ENCODE results near the gene CCNF. TPM values are rescaled to one million over a fixed set of nuclear protein-coding genes. Genes with fewer than 3 reads are reported as not detected.

The CCNF gene
- total RNA-seq, 1 experiment from 2014 or later, result 35.8 TPM

GRCh38 chr16:2462031-2462866 is 33.0 kb downstream of the CCNF start:
- no peaks in the 10 kb centered on the region for H3K9me3 ChIP-seq (ENCODE audit: control insufficient read depth, insufficient read depth, low read depth, low read length)
- no peaks in the 10 kb centered on the region for H3K27me3 ChIP-seq (ENCODE audit: control insufficient read depth, insufficient read depth, low read length)
- DNase-seq (ENCODE audit: low read depth, low spot score) (no peak), ATAC-seq (no peak)
- no peak overlapping the region for H3K4me3 ChIP-seq (ENCODE audit: low read depth in 2 of 2, low read length in 2 of 2)
- in situ Hi-C loops (cut with HindIII; ENCODE audit: low pct_unique_long_range_greater_than_20kb, low sequenced_read_pairs), result no loop called here
- BruUV-seq (replicated peaks), result no TSS peak
- intact Hi-C loops (cut with micrococcal nuclease; ENCODE audit: unreplicated experiment), result no loop called here
- TF ChIP-seq, protein P1, sequence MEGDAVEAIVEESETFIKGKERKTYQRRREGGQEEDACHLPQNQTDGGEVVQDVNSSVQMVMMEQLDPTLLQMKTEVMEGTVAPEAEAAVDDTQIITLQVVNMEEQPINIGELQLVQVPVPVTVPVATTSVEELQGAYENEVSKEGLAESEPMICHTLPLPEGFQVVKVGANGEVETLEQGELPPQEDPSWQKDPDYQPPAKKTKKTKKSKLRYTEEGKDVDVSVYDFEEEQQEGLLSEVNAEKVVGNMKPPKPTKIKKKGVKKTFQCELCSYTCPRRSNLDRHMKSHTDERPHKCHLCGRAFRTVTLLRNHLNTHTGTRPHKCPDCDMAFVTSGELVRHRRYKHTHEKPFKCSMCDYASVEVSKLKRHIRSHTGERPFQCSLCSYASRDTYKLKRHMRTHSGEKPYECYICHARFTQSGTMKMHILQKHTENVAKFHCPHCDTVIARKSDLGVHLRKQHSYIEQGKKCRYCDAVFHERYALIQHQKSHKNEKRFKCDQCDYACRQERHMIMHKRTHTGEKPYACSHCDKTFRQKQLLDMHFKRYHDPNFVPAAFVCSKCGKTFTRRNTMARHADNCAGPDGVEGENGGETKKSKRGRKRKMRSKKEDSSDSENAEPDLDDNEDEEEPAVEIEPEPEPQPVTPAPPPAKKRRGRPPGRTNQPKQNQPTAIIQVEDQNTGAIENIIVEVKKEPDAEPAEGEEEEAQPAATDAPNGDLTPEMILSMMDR (IDR thresholded peaks at IDR 0.05), result no peak
- no peak for TF ChIP-seq TCF7L2 (IDR thresholded peaks at IDR 0.05; ENCODE audit: low read depth, low read length)
- no peak for TF ChIP-seq SIN3A (IDR thresholded peaks at IDR 0.05; ENCODE audit: borderline replicate concordance, insufficient read depth, low read depth, low read length)
- POLR2A ChIA-PET, result no interaction called here
- H3K27ac ChIP-seq (ENCODE audit: low read length), result no peak overlapping the region
- CTCF ChIA-PET, result interaction anchor here (0.6 kb wide), 1 partner anchor 125 kb away, joined by 4 read pairs; no protein-coding TSS in a partner anchor
- no peaks in the 10 kb centered on the region for H3K36me3 ChIP-seq (ENCODE audit: control insufficient read depth, insufficient read depth, low read length)
- H3K4me1 ChIP-seq (ENCODE audit: control insufficient read depth, insufficient read depth, low read length), result peaks cover 23% of the 10 kb centered on the region

DNA sequence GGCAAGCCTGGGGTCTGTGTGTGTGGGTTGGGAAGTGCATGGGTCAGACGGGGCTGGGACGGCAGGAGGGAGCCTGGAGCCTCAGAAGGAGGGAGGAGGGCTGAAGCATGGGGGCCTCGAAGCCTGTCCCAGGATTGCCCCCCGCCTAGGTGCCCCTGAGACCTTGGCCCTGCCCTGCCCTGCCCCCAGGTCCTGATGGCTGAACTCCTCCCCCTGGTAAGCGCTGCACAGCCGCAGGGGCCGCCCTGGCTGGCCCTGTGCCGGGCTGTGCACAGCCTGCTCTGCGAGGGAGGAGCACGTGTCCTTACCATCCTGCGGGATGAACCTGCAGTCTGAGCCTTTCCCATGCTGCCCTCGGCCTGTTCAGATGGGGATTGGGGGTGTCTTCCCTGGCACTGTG is 35.1 kb downstream of the CCNF start:
- CTCF ChIA-PET, result no interaction called here
- no peaks in the 10 kb centered on the region for H3K27me3 ChIP-seq (ENCODE audit: control insufficient read depth, insufficient read depth, low read length)
- no peak overlapping the region for H3K4me3 ChIP-seq (ENCODE audit: low read depth in 2 of 2, low read length in 2 of 2)
- H3K27ac ChIP-seq (ENCODE audit: low read length), result no peak overlapping the region
- no peaks in the 10 kb centered on the region for H3K36me3 ChIP-seq (ENCODE audit: control insufficient read depth, insufficient read depth, low read length)
- intact Hi-C loops (cut with micrococcal nuclease; ENCODE audit: unreplicated experiment), result no loop called here
- no peak for DNase-seq (ENCODE audit: low read depth, low spot score)
- in situ Hi-C loops (cut with HindIII; ENCODE audit: low pct_unique_long_range_greater_than_20kb, low sequenced_read_pairs), result no loop called here
- no peak for ATAC-seq
- peaks cover 25% of the 10 kb centered on the region for H3K4me1 ChIP-seq (ENCODE audit: control insufficient read depth, insufficient read depth, low read length)
- TF ChIP-seq REST (IDR thresholded peaks at IDR 0.05; ENCODE audit: insufficient read depth in 1 of 2, low read depth in 2 of 2, low read length in 1 of 2), result no peak
- TF ChIP-seq POLR2AphosphoS5 (IDR thresholded peaks at IDR 0.05; ENCODE audit: low read depth, low read length), result peak; percentile 71
- BruUV-seq (replicated peaks), result no TSS peak
- POLR2A ChIA-PET, result no interaction called here
- H3K9me3 ChIP-seq (ENCODE audit: control insufficient read depth, insufficient read depth, low read depth, low read length), result no peaks in the 10 kb centered on the region

DNA sequence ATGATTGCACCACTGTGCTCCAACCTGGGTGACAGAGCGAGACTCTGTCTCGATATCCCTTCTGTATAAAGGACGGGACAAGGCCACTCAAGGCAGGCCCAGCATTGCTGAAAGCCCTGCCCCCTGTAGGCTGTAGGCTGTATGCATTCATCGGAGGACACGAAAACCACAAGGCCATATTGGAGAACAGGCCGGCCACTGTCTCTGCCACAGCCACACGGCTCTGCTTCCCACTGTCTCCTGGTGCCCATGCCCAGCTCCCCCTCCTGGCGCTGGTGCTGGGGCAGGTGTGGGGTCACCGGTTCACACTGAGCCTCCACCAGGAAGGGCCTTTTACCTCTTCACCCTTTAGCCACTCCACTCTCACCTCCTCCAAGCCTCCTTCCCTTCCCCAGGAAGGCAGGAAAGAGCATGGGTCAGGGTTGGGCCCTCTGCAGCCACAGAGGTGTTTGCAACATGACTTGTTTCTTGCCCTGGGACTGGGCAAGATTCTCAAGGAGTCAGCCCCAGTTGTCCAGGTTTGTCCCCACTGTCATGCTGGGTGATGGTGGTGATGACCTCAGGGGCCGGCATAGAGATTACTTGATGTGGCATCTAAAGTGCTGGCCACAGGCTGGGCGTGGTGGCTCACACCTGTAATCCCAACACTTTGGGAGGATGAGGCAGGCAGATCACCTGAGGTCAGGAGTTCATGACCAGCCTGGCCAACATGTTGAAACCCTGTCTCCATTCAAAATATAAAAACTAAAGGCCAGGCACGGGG is 36.6 kb downstream of the CCNF start:
- TF ChIP-seq POLR2AphosphoS5 (IDR thresholded peaks at IDR 0.05; ENCODE audit: low read depth, low read length) (no peak; the same call in none of the 2 replicates), SIN3A (IDR thresholded peaks at IDR 0.05; ENCODE audit: borderline replicate concordance, insufficient read depth, low read depth, low read length) (no peak), REST (IDR thresholded peaks at IDR 0.05; ENCODE audit: insufficient read depth in 1 of 2, low read depth in 2 of 2, low read length in 1 of 2) (no peak), TCF7L2 (IDR thresholded peaks at IDR 0.05; ENCODE audit: low read depth, low read length) (no peak)
- TF ChIP-seq, protein P1 (IDR thresholded peaks at IDR 0.05), result no peak
- Histone ChIP-seq H3K4me3 (ENCODE audit: low read depth in 2 of 2, low read length in 2 of 2) (no peak overlapping the region), H3K27me3 (ENCODE audit: control insufficient read depth, insufficient read depth, low read length) (no peaks in the 10 kb centered on the region), H3K36me3 (ENCODE audit: control insufficient read depth, insufficient read depth, low read length) (no peaks in the 10 kb centered on the region), H3K9me3 (ENCODE audit: control insufficient read depth, insufficient read depth, low read depth, low read length) (no peaks in the 10 kb centered on the region), H3K27ac (ENCODE audit: low read length) (no peak overlapping the region), H3K4me1 (ENCODE audit: control insufficient read depth, insufficient read depth, low read length) (peaks cover 35% of the 10 kb centered on the region)
- intact Hi-C loops (cut with micrococcal nuclease; ENCODE audit: unreplicated experiment), result no loop called here
- DNase-seq (ENCODE audit: low read depth, low spot score), result no peak
- BruUV-seq (replicated peaks), result no TSS peak
- in situ Hi-C loops (cut with HindIII; ENCODE audit: low pct_unique_long_range_greater_than_20kb, low sequenced_read_pairs), result no loop called here
- ATAC-seq, result no peak
- CTCF ChIA-PET, result no interaction called here
- POLR2A ChIA-PET, result no interaction called here

All from Panc1 (cell line).